GM21447 (cell line): ENCODE measurements around the gene UNC119.

Experiments used
- ATAC-seq: cut with Tn5 transposase; IDR thresholded peaks from one replicate; pipeline ENCODE4 v1.9.1; 2021; ENCODE audit not compliant: unreplicated experiment

The UNC119 gene

GRCh38 chr17:28573521-28573920 is 21.1 kb upstream of the UNC119 start:
- no peak for ATAC-seq

DNA sequence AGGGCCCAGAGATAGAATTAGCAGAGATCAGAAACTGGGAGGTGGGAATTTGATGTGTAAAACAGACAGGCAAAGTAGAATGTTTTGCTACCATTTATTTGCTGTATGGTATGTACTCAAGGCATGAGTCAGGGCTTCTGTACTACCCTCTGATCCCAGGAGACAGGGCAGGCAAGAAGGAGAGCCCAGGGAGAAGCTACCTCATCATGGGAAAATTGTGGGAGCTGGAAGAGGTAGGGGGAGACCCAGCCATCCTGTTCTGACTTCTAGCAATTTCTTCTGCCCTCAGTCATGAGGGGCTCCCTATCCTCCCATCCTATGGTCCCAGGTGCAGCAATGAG is 20.6 kb upstream of the UNC119 start:
- no peak for ATAC-seq

- ATAC-seq = no peak
Measured at GRCh38 chr17:28572259-28573039, 20.0 kb upstream of the UNC119 start.

DNA sequence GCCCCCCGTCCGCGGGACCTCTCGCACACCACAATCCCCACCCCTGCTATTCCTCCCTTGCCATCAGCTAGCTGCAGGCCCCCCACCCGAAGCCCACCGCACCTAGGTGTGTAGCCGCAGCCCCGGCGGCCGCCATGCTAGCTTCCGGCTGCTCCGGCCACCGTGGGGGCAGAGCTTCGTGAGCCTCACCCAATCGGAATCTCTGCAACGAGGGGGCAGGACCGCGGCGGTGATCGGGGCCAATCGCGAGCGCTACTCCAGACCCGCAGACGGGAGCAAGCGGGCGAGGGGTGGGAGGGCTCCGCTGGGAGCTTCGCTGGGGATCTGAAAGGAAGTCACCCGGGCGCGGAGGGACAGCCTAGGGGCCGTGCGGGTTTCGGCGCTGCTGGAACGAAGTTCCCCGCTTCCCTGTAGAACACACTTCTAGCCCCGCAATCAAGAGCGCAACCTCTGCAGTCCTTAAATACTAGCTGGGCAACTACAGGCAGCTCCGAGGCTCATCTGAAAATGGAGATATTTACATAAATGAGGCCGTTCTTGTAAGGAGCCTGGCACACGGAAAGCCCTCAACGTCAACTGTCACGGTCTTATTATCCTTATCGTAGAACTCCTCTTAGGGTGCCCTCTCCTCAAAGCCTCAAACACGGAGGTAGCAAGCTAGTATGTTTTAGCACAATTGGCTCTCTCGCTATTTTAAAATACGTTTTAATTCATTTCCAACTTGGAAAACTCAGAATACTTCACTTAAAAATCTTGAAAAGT is 19.1 kb upstream of the UNC119 start, which contains the start of gene PIGS:
PIGS (minus strand) TSS at position 164 of the 762 bp plus-strand sequence; CDS start at position 136, 28 bp downstream.
- ATAC-seq = peak; percentile 67

GRCh38 chr17:28570716-28571360 is 18.4 kb upstream of the UNC119 start:
- ATAC-seq = peak; percentile 26

- no peak for ATAC-seq
Measured at GRCh38 chr17:28569446-28569845, 17.0 kb upstream of the UNC119 start.

- peak; percentile 37 for ATAC-seq
Measured at GRCh38 chr17:28567604-28568003, 15.2 kb upstream of the UNC119 start.

DNA sequence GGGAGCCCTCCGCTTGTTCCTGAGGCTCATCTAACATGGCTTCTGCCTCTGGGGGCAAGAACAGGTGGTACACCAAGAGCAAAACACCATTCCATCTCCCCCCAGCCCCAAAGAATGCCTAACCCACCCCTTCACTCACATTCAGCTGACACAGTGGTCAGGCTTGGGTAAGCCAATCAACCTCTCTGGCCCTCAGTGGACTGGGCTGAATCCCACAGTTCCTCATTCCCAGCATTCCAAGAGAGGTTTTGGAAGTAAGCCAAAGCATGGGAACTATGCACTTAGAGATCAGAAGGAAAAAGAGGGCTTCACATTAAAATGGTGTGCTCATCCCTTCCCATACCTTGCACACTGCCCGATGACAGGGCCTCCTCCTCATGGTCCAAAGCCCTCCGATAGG is 11.1 kb upstream of the UNC119 start:
- ATAC-seq = no peak

GRCh38 chr17:28555022-28555421 is 2.6 kb upstream of the UNC119 start:
- no peak for ATAC-seq

- ATAC-seq = no peak
Measured at GRCh38 chr17:28554565-28554964, 2.1 kb upstream of the UNC119 start.

- ATAC-seq = no peak
Measured at GRCh38 chr17:28553000-28553505, 629 bp upstream of the UNC119 start.

DNA sequence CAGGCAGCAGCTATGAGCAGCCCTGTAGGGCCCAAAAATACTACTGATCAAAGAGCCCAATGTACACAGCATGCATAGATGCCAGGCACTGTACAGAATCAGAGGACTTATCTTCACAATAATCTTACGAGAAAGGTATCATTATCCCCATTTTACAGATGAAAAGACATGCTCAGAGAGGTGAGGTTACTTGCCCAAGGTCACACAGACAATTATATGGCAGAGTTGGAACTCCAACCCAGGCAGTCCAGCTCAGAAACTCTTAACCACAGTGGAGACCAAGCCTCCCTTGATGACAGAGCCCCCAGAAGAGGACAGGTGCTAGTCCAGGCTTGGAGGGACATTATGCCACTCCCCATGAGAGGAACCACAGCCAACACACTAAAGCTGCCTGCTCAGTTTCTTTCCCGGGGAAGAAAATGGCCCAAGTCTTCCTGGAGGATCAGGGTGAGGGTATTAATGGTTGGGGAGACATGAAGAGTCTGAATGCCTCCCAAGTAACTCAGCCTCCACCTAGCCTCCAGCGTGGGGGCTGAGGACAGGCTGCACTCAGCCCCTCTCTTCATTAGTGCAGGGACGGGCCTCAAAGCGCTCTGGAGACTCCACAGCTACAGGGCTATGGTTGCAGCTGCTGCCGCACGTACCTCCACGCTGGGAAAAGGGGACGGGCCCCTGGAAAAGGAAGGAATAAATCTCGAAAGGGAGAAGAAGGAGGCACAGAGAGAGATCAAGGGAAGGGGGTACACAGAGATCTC is 826 bp downstream of the UNC119 start:
- peak; percentile 5 for ATAC-seq

DNA sequence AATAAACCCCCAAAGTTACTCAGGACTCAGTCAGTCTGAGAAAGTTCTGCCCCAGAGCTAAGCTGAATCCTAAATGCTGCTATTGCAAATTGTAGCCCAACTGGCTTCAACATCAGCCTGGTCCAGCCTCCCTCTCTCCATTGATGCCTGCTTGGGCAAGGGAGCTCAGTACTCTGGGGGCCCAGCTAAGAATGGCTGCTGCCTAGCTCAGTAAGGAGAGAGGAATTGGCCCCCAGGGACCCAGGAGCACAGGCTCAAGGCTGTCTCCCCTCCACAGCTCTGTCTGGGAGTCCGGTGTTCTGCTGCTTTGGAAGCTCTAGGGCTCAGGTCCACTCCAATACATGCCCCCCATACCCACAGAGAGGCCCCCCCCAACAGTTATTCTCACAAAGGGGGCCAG is 1.6 kb downstream of the UNC119 start:
- ATAC-seq = no peak

DNA sequence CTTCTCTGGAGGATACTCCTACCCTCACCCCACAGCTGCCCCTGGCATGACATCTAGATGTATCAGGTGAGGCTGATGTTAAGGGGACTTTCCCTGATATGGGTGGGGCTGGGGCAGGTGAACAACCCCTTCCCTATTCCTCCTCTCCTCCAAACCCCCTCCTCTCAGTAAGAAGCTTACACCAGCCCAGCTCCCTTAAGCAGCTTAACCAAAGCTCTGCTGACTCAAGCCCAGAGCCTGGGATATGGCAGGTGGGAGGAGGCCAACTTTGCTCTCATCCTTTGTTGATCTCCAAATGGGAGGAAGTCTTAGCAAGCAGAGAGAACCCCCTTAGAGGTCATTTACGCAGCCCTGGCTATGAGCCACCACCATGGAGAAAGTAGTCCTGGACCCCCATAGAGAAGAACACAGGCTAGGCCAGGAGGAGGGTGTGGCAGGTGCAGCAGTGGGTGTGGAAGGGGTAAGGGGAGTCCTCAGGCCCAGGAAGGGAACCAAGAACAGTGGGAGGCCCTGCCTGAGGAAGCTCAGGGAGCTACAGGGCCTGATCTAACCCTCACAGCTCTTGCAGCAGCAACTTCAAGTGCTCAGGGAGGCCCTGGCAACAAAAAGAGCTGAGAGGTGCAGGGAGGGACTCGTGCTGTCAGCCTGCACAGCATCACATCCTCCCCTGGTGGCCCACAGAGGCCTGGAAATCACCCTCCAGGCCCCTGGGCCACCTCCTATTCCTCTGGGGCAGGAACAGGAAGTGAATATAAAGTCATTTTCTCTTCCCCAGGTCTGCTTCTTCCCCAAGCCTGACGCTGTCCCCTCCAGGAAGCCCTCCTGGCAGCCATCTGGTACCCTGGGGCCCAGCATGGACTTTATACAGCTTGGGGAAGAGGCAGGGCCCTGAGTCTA is 2.9 kb downstream of the UNC119 start:
- ATAC-seq = peak; percentile 38

GRCh38 chr17:28548417-28549130 is 3.9 kb downstream of the UNC119 start:
- no peak for ATAC-seq

GRCh38 chr17:28547623-28548416 is 4.6 kb downstream of the UNC119 start:
- peak; percentile 39 for ATAC-seq

- no peak for ATAC-seq
Measured at GRCh38 chr17:28547096-28547622, 5.3 kb downstream of the UNC119 start.

DNA sequence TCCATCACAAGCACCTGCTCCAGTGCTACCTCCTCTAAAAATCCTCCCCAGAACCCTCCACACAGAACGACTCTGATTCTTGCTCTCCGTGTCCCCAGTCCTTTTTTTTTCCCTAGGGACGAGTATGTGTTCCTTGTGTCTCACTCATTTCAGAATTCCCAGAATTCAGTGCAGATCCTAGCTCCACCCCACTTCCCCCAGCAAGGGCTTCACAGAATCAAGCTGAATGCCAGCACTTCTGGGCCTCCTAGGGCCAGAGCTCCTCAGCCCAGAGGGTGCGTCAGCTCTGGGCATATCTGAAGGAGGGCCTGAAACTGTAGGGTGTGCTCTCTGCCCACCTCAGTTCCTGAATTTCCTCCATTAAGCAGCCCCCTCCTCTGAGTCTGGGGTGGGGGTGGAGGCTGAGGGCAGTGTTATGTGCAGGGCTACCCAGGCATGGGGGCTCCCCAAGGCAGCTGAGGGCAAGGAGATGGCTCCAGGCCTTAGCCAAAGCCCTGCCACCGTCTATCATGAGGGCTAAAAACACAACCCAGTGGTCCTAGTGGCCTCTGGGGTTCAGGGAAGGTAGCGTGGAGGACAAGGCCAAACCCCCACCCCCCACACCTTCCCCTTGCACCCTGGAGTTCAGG is 6.5 kb downstream of the UNC119 start:
- no peak for ATAC-seq
